Measurements from ENCODE around the gene TOB1. TPM values are rescaled to one million over a fixed set of nuclear protein-coding genes. Genes with fewer than 3 reads are reported as not detected.

TOB1 gene
- total RNA-seq, 4 donors from 2014 or later, result 28.1 to 46.4 (median 31.1) TPM

DNA sequence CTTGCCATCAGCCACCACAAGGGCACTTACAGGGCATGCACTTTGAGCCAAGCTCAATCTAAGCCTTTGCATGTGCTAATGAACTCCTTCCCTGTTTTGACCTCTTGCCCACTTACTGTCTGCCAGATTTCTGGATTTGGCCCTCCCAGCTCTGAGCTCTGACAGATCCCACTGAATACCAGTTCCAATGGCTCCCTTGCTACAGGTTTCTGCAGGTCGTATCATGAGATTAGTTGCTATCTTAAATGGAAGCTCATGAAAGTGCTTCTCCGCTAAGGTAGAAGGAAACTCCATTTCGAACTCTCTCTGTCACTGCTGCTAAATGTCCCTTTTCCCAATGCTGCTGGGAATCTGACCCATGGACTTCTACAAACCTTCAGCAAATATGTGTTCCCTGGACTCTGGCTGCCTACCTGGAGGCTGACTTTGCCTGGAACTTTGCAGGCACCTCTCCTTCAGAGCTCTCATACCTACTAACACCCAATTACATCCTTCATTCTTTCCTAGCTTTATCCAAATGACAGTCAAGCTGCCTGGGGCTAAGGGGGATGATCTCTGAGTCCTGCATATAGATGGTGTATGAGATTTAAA, 23.5 kb upstream of the TOB1 start:
- intact Hi-C loops (cut with DNase I), result no loop called here
- no peak for DNase-seq
- Histone ChIP-seq H3K9me3 (no peaks in the 10 kb centered on the region), H3K36me3 (no peaks in the 10 kb centered on the region), H3K27me3 (no peaks in the 10 kb centered on the region), H3K4me3 (replicated peaks in 1 of 3) (no peak overlapping the region), H3K4me1 (peaks cover 7% of the 10 kb centered on the region in 2 donors), H3K27ac (no peak overlapping the region)
- TF ChIP-seq, protein P1, sequence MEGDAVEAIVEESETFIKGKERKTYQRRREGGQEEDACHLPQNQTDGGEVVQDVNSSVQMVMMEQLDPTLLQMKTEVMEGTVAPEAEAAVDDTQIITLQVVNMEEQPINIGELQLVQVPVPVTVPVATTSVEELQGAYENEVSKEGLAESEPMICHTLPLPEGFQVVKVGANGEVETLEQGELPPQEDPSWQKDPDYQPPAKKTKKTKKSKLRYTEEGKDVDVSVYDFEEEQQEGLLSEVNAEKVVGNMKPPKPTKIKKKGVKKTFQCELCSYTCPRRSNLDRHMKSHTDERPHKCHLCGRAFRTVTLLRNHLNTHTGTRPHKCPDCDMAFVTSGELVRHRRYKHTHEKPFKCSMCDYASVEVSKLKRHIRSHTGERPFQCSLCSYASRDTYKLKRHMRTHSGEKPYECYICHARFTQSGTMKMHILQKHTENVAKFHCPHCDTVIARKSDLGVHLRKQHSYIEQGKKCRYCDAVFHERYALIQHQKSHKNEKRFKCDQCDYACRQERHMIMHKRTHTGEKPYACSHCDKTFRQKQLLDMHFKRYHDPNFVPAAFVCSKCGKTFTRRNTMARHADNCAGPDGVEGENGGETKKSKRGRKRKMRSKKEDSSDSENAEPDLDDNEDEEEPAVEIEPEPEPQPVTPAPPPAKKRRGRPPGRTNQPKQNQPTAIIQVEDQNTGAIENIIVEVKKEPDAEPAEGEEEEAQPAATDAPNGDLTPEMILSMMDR (IDR thresholded peaks at IDR 0.05), result no peak
- TF ChIP-seq POLR2A (IDR thresholded peaks at IDR 0.05), result no peak
- WGBS, 2 donors, result 90 to 100% methylated on average over 3 of the region's 3 CpGs

DNA sequence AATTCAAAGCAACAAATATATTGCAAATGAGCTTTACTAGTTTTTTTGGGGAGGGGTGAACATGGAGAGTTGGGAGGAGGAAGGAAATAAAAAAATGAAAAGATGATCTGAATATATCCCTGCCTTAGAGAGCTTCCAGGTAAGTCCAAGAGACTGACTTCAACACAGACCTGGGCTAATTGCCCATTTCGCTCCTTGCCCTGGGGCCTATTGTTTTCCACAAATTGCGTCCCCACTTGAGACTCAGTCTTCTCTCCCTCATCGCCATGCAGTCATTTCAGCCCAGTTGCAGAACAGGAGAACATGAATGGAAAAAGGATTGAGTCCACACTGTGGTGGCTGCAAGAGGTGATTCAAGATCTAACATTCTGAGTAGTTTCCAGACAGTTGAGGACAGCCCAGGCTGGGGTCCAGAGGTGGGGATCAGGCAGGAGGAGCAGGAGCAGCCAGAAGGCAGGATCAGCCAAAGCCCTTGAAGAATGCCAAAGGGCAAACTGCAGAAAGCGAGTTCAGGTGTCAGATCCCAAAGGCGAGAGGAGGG, 21.6 kb upstream of the TOB1 start:
- no peak for DNase-seq
- H3K9me3 ChIP-seq, result no peaks in the 10 kb centered on the region
- H3K27ac ChIP-seq, result no peak overlapping the region
- H3K4me3 ChIP-seq (replicated peaks in 1 of 3), result no peak overlapping the region
- H3K36me3 ChIP-seq, result no peaks in the 10 kb centered on the region
- 94 to 97% methylated on average over 5 of the region's 5 CpGs for WGBS, 2 donors
- H3K27me3 ChIP-seq, result no peaks in the 10 kb centered on the region
- no peak for TF ChIP-seq POLR2A (IDR thresholded peaks at IDR 0.05)
- TF ChIP-seq, protein P1 (IDR thresholded peaks at IDR 0.05), result no peak
- peaks cover 12 to 14% of the 10 kb centered on the region in 2 donors for H3K4me1 ChIP-seq
- intact Hi-C loops (cut with DNase I), result no loop called here

DNA sequence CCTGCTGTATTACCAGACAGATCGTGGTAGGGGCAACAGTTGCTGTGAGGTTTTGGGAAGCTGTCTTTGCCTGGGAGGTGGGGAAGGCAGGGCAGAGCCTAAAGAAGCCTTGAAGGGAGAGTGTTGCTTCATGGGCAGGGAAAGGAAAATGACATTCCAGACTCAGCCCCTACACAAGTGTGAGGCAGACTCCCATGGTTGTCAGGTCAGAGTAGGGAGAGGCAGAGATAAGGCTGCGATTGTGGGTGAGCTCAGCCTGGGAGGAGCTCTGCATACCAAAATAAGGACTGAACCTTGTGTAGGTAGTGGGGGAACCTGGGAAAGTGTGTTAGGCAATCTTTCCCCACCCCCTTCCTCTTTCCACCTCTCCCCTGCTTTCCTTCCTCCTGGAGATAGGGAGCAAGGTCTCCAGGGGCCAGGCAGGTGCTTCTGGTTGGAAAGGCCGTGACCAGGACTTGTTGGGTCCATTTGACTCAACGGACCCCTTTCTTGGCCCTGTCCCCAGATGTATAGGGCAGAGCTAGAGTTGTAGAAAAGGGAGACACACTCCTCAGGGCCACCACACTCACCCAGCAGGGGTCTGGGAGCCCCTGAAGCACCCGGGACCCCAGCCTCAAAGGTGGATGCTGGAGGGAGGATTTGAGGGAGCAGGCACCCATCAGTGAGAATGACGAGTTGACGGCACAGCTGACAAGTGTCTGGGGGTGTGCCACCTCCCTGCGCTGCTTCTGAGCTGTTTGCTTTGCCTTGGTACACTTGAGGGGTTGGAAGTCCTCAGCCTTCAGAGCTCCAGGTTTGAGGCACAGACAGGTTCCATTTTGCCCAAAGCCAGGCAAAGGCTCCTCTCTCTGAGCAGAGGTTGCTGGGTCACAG, 18.5 kb upstream of the TOB1 start:
- Histone ChIP-seq H3K4me3 (replicated peaks in 1 of 3) (no peak overlapping the region), H3K36me3 (no peaks in the 10 kb centered on the region), H3K9me3 (no peaks in the 10 kb centered on the region), H3K27ac (peak overlapping the region in 2 of 3 donors; percentile 24 to 46), H3K27me3 (no peaks in the 10 kb centered on the region), H3K4me1 (peaks cover 12 to 14% of the 10 kb centered on the region in 2 donors)
- 54 to 60% methylated on average over 7 to 8 of the region's 8 CpGs for WGBS, 2 donors
- DNase-seq, result peak; percentile 59 to 65
- intact Hi-C loops (cut with DNase I), result no loop called here
- TF ChIP-seq, protein P1 (IDR thresholded peaks at IDR 0.05), result no peak
- TF ChIP-seq POLR2A (IDR thresholded peaks at IDR 0.05), result peak in 1 of 2 donors; percentile 16

DNA sequence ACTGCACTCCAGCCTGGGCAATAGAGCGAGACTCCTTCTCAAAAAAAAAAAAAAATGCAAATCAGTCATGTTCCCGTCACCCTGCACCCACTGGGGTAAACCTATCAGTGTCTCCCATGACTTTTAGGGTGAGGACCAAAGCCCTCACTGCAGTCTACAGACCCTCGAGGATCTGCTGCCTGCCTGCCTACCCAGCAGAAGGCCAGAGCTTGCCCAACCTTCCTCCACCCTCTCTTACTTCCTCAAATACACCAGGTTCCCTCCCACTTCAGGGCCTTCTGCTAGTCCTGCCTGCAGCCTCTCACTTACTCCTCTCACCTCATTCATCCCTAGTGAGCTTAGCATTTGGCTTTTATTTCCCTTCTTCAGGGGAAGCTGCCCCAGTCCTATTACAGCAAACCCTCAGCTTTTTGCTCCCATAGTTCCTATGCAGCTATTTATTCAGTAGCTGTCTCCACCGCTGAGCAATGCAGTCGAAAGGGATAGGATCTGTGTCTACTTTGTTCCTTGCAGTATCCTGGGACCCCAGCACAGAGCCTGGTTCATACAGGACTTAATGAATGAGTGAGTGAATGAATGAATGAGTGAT, 17.8 kb upstream of the TOB1 start:
- WGBS, 2 donors, result 85% methylated on average over 5 of the region's 5 CpGs
- no peak overlapping the region for H3K4me3 ChIP-seq (replicated peaks in 1 of 3)
- no peaks in the 10 kb centered on the region for H3K27me3 ChIP-seq
- H3K27ac ChIP-seq, result peak overlapping the region in 1 of 3 donors; percentile 46
- no peaks in the 10 kb centered on the region for H3K36me3 ChIP-seq
- intact Hi-C loops (cut with DNase I), result no loop called here
- no peaks in the 10 kb centered on the region for H3K9me3 ChIP-seq
- H3K4me1 ChIP-seq, result peaks cover 17% of the 10 kb centered on the region in 2 donors
- no peak for DNase-seq
- TF ChIP-seq, protein P1 (IDR thresholded peaks at IDR 0.05), result no peak
- no peak for TF ChIP-seq POLR2A (IDR thresholded peaks at IDR 0.05)
